ENCODE measurements around the gene POU5F2.

The POU5F2 gene, protein sequence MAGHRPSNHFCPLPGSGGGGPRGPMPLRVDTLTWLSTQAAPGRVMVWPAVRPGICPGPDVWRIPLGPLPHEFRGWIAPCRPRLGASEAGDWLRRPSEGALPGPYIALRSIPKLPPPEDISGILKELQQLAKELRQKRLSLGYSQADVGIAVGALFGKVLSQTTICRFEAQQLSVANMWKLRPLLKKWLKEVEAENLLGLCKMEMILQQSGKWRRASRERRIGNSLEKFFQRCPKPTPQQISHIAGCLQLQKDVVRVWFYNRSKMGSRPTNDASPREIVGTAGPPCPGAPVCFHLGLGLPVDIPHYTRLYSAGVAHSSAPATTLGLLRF

DNA sequence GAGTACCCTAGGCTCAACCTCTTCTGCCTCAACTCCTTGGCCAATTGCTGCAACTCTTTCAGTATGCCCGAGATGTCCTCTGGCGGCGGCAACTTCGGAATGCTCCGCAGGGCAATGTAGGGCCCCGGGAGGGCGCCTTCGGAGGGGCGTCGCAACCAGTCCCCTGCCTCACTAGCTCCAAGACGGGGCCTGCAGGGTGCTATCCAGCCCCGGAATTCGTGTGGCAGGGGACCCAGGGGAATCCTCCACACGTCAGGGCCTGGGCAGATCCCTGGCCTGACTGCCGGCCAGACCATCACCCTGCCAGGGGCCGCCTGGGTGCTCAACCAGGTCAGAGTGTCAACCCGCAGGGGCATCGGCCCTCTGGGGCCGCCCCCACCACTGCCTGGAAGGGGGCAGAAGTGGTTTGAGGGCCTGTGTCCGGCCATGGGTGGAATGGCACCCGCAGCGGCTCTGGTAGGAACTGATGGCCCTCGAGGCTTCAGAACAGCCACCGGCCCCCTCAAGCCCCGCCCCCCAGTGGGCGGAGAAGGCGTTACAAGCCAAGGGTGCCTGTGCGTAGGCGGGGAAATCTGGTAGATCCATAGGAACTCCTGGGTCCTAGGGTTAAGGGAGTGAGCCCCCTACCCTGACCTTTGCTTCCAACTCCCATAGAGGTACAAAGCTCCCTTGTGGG lies at the start of gene POU5F2:
Gene POU5F2, minus strand, starts transcription at position 465 of the 676 bp plus-strand sequence. Its CDS starts 37 bp downstream, at position 428.
- H3K27ac ChIP-seq (ENCODE audit: low read length) = no peak within 1 kb of the TSS
- H3K9ac ChIP-seq (ENCODE audit: low read length) = no peak within 1 kb of the TSS
- H3K4me1 ChIP-seq (ENCODE audit: control insufficient read depth, low read depth, low read length) = no peaks in the 10 kb centered on the region
- H3K9me3 ChIP-seq (ENCODE audit: control insufficient read depth, low read depth, low read length) = no peaks in the 10 kb centered on the region
- no peaks in the 10 kb centered on the region for H3K36me3 ChIP-seq (ENCODE audit: control insufficient read depth, low read depth, low read length)
- H3K27me3 ChIP-seq (ENCODE audit: control insufficient read depth, insufficient read depth, low read length) = no peaks in the 10 kb centered on the region
- no peak within 1 kb of the TSS for H3K4me3 ChIP-seq (ENCODE audit: low read length)

DNA sequence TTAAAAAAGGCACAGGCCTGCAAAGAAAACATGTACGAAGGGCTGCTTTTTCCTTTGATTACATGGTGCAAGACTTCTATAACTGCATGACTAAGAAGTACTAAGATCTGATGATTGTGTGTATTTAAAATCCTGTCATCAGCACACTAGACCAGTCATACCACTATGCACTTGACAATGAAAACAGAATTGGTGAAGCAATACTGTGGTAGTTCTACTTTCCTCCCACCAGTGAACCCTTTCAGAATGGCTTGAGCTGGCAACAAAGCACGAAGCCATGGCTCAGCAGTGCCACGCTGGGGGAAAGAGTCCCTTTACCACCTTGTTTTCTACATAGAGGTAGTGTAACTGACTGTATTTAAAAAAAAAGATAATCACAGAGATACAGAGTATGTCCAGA lies 49.0 kb upstream of the POU5F2 start:
- no peaks in the 10 kb centered on the region for H3K36me3 ChIP-seq (ENCODE audit: control insufficient read depth, low read depth, low read length)
- H3K4me1 ChIP-seq (ENCODE audit: control insufficient read depth, low read depth, low read length) = no peaks in the 10 kb centered on the region
- H3K27me3 ChIP-seq (ENCODE audit: control insufficient read depth, insufficient read depth, low read length) = no peaks in the 10 kb centered on the region
- H3K9me3 ChIP-seq (ENCODE audit: control insufficient read depth, low read depth, low read length) = no peaks in the 10 kb centered on the region
- H3K4me3 ChIP-seq (ENCODE audit: low read length) = no peak overlapping the region
- H3K27ac ChIP-seq (ENCODE audit: low read length) = no peak overlapping the region
- no peak overlapping the region for H3K9ac ChIP-seq (ENCODE audit: low read length)

DNA sequence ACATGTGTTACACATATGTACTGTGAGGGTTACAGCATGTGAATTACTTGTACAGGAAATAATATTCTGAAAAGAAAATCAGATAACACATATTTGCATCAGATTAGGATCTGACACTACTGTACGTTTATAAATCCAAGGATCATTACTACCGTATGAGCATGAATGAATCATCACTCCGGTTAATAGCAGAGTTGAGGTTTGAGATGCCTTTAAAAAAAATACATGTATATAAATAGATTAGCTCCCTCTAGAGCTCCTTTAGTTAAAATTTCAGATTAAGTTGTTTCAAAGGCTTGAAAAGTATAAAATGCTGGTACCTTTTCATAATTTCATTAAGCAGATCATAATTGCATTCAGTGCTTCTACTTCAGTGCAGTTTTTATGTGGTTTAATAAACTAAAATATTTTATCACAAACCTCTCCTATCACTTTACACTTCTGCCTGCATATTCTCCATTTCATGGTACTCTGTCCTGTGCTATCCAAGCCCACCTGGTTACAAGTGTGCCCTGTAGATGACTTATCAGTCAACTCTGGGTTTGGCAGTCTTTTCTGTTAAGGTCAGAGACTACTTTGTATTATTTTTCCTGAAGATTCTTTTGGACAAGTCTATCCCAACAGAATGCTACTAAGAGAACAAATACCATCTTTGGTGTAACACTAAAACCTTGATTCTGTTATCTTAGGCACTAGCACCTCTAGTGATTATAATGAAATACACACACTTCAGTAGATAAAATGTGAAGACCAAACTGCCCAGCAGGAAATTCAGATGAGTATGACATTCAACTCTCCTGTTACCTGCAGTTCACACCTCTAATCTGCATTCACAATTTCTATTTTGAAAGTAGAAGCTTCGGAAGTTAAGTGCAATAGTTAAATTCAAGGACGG lies 48.0 kb upstream of the POU5F2 start:
- H3K27ac ChIP-seq (ENCODE audit: low read length) = no peak overlapping the region
- H3K9ac ChIP-seq (ENCODE audit: low read length) = no peak overlapping the region
- H3K4me3 ChIP-seq (ENCODE audit: low read length) = no peak overlapping the region
- H3K9me3 ChIP-seq (ENCODE audit: control insufficient read depth, low read depth, low read length) = no peaks in the 10 kb centered on the region
- no peaks in the 10 kb centered on the region for H3K36me3 ChIP-seq (ENCODE audit: control insufficient read depth, low read depth, low read length)
- no peaks in the 10 kb centered on the region for H3K4me1 ChIP-seq (ENCODE audit: control insufficient read depth, low read depth, low read length)
- H3K27me3 ChIP-seq (ENCODE audit: control insufficient read depth, insufficient read depth, low read length) = no peaks in the 10 kb centered on the region

DNA sequence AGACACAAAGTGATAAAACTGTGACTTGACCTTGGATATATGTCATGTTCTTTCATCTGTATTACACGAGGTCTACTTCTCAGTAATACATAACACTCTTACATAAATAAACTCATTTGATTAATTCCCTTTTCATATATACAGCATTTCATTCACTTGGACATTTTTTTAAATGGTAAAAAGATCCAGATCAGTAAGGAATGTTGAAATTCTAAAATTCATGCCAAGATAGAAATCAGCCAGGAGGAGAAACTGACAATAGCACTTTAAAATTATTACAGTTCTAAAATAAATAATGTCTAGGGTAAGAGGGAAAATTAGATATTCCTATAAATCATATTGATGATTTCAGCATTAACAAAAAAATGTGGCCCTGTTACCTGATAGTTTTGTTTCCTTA lies 46.2 kb upstream of the POU5F2 start:
- no peak overlapping the region for H3K27ac ChIP-seq (ENCODE audit: low read length)
- no peaks in the 10 kb centered on the region for H3K9me3 ChIP-seq (ENCODE audit: control insufficient read depth, low read depth, low read length)
- H3K9ac ChIP-seq (ENCODE audit: low read length) = no peak overlapping the region
- H3K4me1 ChIP-seq (ENCODE audit: control insufficient read depth, low read depth, low read length) = no peaks in the 10 kb centered on the region
- H3K36me3 ChIP-seq (ENCODE audit: control insufficient read depth, low read depth, low read length) = no peaks in the 10 kb centered on the region
- H3K27me3 ChIP-seq (ENCODE audit: control insufficient read depth, insufficient read depth, low read length) = no peaks in the 10 kb centered on the region
- H3K4me3 ChIP-seq (ENCODE audit: low read length) = no peak overlapping the region

DNA sequence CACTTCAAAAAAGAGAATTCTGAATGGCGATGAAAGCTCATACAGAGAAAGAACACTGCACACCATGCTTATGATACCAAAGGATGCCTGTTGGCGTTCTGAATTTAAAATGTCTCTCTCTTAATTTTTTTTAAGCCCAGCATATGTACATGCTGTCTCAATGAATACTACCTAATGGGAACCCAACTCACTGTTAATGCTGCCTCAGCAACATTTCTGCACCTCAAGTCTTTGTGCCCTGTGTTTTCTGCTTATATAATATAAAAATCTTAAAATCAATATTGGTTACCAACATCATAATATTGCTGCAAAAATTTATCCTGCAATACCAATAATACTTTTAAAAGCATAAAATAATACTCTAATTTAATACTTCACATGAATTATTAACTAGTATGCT lies 44.1 kb upstream of the POU5F2 start:
- H3K9me3 ChIP-seq (ENCODE audit: control insufficient read depth, low read depth, low read length) = no peaks in the 10 kb centered on the region
- no peaks in the 10 kb centered on the region for H3K4me1 ChIP-seq (ENCODE audit: control insufficient read depth, low read depth, low read length)
- no peaks in the 10 kb centered on the region for H3K36me3 ChIP-seq (ENCODE audit: control insufficient read depth, low read depth, low read length)
- H3K4me3 ChIP-seq (ENCODE audit: low read length) = no peak overlapping the region
- no peak overlapping the region for H3K27ac ChIP-seq (ENCODE audit: low read length)
- no peak overlapping the region for H3K9ac ChIP-seq (ENCODE audit: low read length)
- no peaks in the 10 kb centered on the region for H3K27me3 ChIP-seq (ENCODE audit: control insufficient read depth, insufficient read depth, low read length)

DNA sequence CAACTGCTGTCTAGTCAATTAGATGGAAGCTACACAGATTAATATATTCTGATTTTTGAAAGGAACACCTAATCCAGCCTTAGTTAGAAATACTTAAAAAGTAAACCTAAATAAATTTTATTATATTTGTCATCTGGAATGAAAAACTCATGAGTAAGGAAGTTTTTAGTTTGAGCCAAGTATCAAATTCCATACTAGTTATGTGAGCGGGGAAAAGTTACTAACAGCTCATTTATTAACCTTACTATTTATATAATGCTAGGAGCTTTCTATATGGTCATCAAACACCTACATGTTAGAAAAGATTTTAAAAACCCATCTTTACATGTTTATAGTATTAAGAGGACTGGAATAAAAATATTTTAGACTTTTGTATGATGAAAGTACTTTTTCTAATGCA lies 41.6 kb upstream of the POU5F2 start:
- Histone ChIP-seq H3K9me3 (ENCODE audit: control insufficient read depth, low read depth, low read length) (no peaks in the 10 kb centered on the region), H3K27ac (ENCODE audit: low read length) (no peak overlapping the region), H3K27me3 (ENCODE audit: control insufficient read depth, insufficient read depth, low read length) (no peaks in the 10 kb centered on the region), H3K36me3 (ENCODE audit: control insufficient read depth, low read depth, low read length) (no peaks in the 10 kb centered on the region), H3K9ac (ENCODE audit: low read length) (no peak overlapping the region), H3K4me1 (ENCODE audit: control insufficient read depth, low read depth, low read length) (no peaks in the 10 kb centered on the region), H3K4me3 (ENCODE audit: low read length) (no peak overlapping the region)

DNA sequence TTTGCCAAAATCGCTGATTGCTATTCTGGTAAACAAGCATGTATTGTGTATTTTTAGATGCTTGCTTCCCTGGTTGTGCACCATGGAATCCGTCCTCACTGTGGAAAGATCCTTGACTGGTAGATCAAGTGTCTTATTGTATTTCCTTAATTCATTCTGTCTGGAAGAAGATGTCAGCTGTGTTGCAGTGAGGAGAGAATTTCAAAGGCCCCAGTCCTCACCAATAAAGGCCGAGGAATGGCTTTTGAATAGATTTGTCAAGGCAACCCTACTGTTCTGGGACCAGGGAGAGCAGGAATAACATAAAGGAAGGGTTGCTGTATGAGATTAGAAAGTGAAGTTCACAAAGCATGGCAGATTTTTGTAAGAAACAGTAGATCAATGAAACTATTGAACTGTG lies 36.2 kb upstream of the POU5F2 start:
- H3K9me3 ChIP-seq (ENCODE audit: control insufficient read depth, low read depth, low read length) = no peaks in the 10 kb centered on the region
- H3K4me3 ChIP-seq (ENCODE audit: low read length) = no peak overlapping the region
- H3K36me3 ChIP-seq (ENCODE audit: control insufficient read depth, low read depth, low read length) = no peaks in the 10 kb centered on the region
- peaks cover 4% of the 10 kb centered on the region for H3K4me1 ChIP-seq (ENCODE audit: control insufficient read depth, low read depth, low read length)
- H3K27ac ChIP-seq (ENCODE audit: low read length) = no peak overlapping the region
- H3K9ac ChIP-seq (ENCODE audit: low read length) = no peak overlapping the region
- H3K27me3 ChIP-seq (ENCODE audit: control insufficient read depth, insufficient read depth, low read length) = no peaks in the 10 kb centered on the region

DNA sequence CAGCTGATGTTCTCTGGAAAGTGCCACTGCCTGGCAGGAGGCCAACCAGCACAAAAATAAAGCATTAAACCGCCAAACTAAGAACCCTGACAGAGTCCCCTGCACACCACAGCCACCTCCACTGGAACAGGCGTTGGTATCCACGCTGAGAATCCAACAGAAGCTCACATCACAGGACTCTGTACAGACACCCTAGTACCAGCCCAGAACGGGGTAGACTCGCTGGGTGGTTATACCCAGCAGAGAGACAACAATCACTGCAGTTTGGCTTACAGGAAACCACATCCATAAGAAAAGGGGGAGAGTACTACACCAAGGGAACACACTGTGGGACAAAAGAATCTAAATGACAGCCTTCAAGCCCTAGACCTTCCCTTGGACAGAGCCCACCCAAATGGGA lies 15.0 kb upstream of the POU5F2 start:
- Histone ChIP-seq H3K9ac (ENCODE audit: low read length) (no peak overlapping the region), H3K27me3 (ENCODE audit: control insufficient read depth, insufficient read depth, low read length) (no peaks in the 10 kb centered on the region), H3K27ac (ENCODE audit: low read length) (no peak overlapping the region), H3K4me3 (ENCODE audit: low read length) (no peak overlapping the region), H3K9me3 (ENCODE audit: control insufficient read depth, low read depth, low read length) (peaks cover 3% of the 10 kb centered on the region), H3K36me3 (ENCODE audit: control insufficient read depth, low read depth, low read length) (no peaks in the 10 kb centered on the region), H3K4me1 (ENCODE audit: control insufficient read depth, low read depth, low read length) (peaks cover 5% of the 10 kb centered on the region)

DNA sequence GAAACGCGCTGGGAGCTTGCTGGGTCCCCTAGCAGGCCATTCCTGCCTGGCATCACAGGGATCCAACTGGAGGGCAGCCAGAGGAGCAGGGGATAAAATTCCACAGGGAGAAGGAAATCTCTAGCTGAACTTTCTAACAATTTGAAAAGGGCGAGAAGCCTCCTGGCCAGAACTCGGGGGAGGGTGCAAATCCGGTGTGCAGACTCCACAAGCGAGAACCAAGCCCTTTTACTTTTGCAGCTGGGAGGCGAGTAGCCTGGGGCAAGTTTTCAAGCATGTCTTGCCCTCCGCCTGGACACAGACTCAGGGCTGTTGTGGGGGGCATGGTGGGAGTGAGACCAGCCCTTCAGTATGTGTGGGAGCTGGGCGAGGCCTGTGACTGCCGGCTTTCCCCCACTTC lies 14.3 kb upstream of the POU5F2 start:
- Histone ChIP-seq H3K9me3 (ENCODE audit: control insufficient read depth, low read depth, low read length) (peaks cover 3% of the 10 kb centered on the region), H3K27ac (ENCODE audit: low read length) (no peak overlapping the region), H3K4me3 (ENCODE audit: low read length) (no peak overlapping the region), H3K9ac (ENCODE audit: low read length) (no peak overlapping the region), H3K4me1 (ENCODE audit: control insufficient read depth, low read depth, low read length) (peaks cover 5% of the 10 kb centered on the region), H3K36me3 (ENCODE audit: control insufficient read depth, low read depth, low read length) (no peaks in the 10 kb centered on the region), H3K27me3 (ENCODE audit: control insufficient read depth, insufficient read depth, low read length) (no peaks in the 10 kb centered on the region)

DNA sequence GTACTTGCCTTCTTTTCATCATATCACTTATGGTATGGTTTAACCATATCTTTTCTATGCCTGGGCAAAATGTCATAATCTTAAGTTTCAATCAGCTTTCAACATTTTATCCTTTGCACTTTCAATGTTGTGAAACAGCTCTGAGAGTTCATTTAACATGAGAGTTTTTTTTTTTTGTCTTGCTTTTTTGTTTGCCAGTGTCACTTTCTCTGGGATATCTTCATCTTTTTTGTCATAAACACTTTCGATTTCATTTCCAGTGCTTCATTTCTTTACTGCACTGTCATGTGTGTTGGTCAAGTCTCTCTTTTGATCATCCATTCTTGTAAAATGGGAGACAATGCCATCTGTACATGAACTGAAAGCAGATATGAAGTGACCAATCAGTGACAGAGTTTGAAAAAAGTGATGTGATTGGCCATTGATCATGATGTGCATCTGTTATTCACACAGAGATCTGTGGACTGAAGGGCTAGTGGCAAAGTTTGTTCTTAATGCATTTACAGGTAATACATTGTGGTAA lies 7.5 kb upstream of the POU5F2 start:
- H3K4me3 ChIP-seq (ENCODE audit: low read length) = no peak overlapping the region
- no peaks in the 10 kb centered on the region for H3K9me3 ChIP-seq (ENCODE audit: control insufficient read depth, low read depth, low read length)
- H3K27me3 ChIP-seq (ENCODE audit: control insufficient read depth, insufficient read depth, low read length) = no peaks in the 10 kb centered on the region
- no peak overlapping the region for H3K9ac ChIP-seq (ENCODE audit: low read length)
- H3K27ac ChIP-seq (ENCODE audit: low read length) = no peak overlapping the region
- H3K36me3 ChIP-seq (ENCODE audit: control insufficient read depth, low read depth, low read length) = no peaks in the 10 kb centered on the region
- H3K4me1 ChIP-seq (ENCODE audit: control insufficient read depth, low read depth, low read length) = no peaks in the 10 kb centered on the region

DNA sequence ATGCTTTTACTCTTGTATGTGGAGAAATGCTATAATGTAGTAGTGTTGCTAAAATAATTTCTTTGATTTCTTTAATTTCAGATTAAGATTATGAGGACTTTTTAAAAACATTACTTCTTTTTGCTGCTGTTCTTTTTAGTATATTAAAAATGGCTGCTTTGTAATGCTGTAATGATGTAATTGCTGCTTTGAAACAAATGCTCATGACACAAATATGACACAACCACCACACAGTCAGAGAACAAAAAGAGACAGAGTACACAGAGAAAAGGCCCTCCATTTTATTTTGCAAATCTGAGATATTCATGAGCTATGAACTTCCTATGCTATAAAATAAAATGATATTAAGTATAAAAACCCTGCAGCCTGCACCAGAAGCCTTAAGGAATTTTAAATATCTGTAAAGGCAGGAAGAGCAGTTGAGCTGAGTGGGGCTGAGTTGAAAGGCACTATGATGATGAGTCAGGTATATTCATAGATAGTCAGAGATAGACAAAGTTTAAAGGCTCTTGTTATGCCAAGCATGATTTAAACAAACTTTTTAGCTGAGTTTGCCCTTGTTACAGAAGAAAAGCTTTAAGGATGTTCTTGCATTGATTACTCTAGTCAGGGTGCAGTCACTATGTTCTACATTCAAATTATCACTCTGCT lies 5.1 kb upstream of the POU5F2 start:
- Histone ChIP-seq H3K4me1 (ENCODE audit: control insufficient read depth, low read depth, low read length) (no peaks in the 10 kb centered on the region), H3K27ac (ENCODE audit: low read length) (no peak overlapping the region), H3K36me3 (ENCODE audit: control insufficient read depth, low read depth, low read length) (no peaks in the 10 kb centered on the region), H3K9ac (ENCODE audit: low read length) (no peak overlapping the region), H3K4me3 (ENCODE audit: low read length) (no peak overlapping the region), H3K27me3 (ENCODE audit: control insufficient read depth, insufficient read depth, low read length) (no peaks in the 10 kb centered on the region), H3K9me3 (ENCODE audit: control insufficient read depth, low read depth, low read length) (no peaks in the 10 kb centered on the region)

Data from iPS-18a (cell line).